ENCODE results near the gene TEX2. TPM values are rescaled to one million over a fixed set of nuclear protein-coding genes. Genes with fewer than 3 reads are reported as not detected.

Gene TEX2
- total and polyA plus RNA-seq, 2 donors (not counting 3 experiments of a cell fraction or from before 2014, with no cell fraction given): 13.3 to 25.8 TPM

- no peak for DNase-seq (ENCODE audit: low read depth, low spot score)
- BruUV-seq (replicated peaks): no TSS peak
- Histone ChIP-seq H3K9me3 (replicated peaks; ENCODE audit: control insufficient read depth, insufficient read depth, low read length) (no peaks in the 10 kb centered on the region), H4K20me1 (replicated peaks; ENCODE audit: control insufficient read depth, extremely low read depth, insufficient read depth, low read length) (no peaks in the 10 kb centered on the region), H3K27me3 (ENCODE audit: control insufficient read depth in 2 of 2, insufficient read depth in 2 of 2, low read length in 2 of 2) (no peaks in the 10 kb centered on the region), H3K36me3 (ENCODE audit: control insufficient read depth in 2 of 2, extremely low read depth in 1 of 2, insufficient read depth in 2 of 2, low read length in 2 of 2) (no peaks in the 10 kb centered on the region), H3K4me2 (ENCODE audit: insufficient read depth, low read length) (no peak overlapping the region), H3K9me1 (replicated peaks; ENCODE audit: control insufficient read depth, extremely low read depth, insufficient read depth, low read length) (no peaks in the 10 kb centered on the region), H3K4me1 (ENCODE audit: control insufficient read depth, extremely low read depth, insufficient read depth, low read length) (peaks cover 7% of the 10 kb centered on the region), H3K79me2 (ENCODE audit: control insufficient read depth, insufficient read depth, low read length) (no peaks in the 10 kb centered on the region), H3K27ac (ENCODE audit: insufficient read depth, low read depth, low read length) (no peak overlapping the region), H3K4me3 (replicated peaks in 1 of 3; ENCODE audit: insufficient read depth in 1 of 3, low read depth in 1 of 3, low read length in 3 of 3) (no peak overlapping the region), H3K9ac (replicated peaks; ENCODE audit: extremely low read depth, insufficient read depth, low read length) (no peak overlapping the region), H2AFZ (ENCODE audit: low read depth, low read length) (no peak overlapping the region)
- CTCF ChIA-PET: interaction anchor here (1.1 to 3.1 kb wide), 4 partner anchors 10 to 87 kb away, joined by 3 to 18 read pairs (median 6); no protein-coding TSS in a partner anchor
- no peak for FAIRE-seq
- POLR2A ChIA-PET: no interaction called here
- dilution Hi-C loops (cut with MboI; ENCODE audit: extremely low pct_ligation_motif_present, low sequenced_read_pairs): no loop called here
- intact Hi-C loops (cut with micrococcal nuclease): no loop called here
- TF ChIP-seq FOS (IDR thresholded peaks at IDR 0.05; ENCODE audit: borderline replicate concordance, insufficient read depth, low read length) (no peak), JUN (IDR thresholded peaks at IDR 0.05; ENCODE audit: borderline replicate concordance, insufficient read depth, insufficient read length, low read depth) (no peak), MYC (IDR thresholded peaks at IDR 0.05; ENCODE audit: low read depth, low read length) (no peak), GATA2 (IDR thresholded peaks at IDR 0.05; ENCODE audit: insufficient read depth, insufficient read length, low read depth, low read length) (no peak), MAX (IDR thresholded peaks at IDR 0.05; ENCODE audit: insufficient read depth, insufficient read length) (no peak), EZH2 (IDR thresholded peaks at IDR 0.05; ENCODE audit: borderline replicate concordance, low read depth, low read length, severe bottlenecking) (no peak), POLR2AphosphoS5 (IDR thresholded peaks at IDR 0.05; ENCODE audit: insufficient read depth, low read depth, low read length) (no peak), POLR2A (IDR thresholded peaks at IDR 0.05; ENCODE audit: low read depth, low read length) (no peak)
- TF ChIP-seq, protein P1, sequence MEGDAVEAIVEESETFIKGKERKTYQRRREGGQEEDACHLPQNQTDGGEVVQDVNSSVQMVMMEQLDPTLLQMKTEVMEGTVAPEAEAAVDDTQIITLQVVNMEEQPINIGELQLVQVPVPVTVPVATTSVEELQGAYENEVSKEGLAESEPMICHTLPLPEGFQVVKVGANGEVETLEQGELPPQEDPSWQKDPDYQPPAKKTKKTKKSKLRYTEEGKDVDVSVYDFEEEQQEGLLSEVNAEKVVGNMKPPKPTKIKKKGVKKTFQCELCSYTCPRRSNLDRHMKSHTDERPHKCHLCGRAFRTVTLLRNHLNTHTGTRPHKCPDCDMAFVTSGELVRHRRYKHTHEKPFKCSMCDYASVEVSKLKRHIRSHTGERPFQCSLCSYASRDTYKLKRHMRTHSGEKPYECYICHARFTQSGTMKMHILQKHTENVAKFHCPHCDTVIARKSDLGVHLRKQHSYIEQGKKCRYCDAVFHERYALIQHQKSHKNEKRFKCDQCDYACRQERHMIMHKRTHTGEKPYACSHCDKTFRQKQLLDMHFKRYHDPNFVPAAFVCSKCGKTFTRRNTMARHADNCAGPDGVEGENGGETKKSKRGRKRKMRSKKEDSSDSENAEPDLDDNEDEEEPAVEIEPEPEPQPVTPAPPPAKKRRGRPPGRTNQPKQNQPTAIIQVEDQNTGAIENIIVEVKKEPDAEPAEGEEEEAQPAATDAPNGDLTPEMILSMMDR (IDR thresholded peaks at IDR 0.05; ENCODE audit: extremely low read depth in 1 of 2, insufficient read depth in 1 of 2, low read depth in 1 of 2, low read length in 2 of 2): no peak
Measured at GRCh38 chr17:64113006-64113405, 150.1 kb downstream of the TEX2 start.

Data from endothelial cell of umbilical vein (primary cell).